ENCODE measurements around the gene TXNL4A. TPM values are rescaled to one million over a fixed set of nuclear protein-coding genes. Genes with fewer than 3 reads are reported as not detected.

TXNL4A gene
- total RNA-seq, 4 donors from 2014 or later, result 14.0 to 44.5 (median 19.4) TPM

DNA sequence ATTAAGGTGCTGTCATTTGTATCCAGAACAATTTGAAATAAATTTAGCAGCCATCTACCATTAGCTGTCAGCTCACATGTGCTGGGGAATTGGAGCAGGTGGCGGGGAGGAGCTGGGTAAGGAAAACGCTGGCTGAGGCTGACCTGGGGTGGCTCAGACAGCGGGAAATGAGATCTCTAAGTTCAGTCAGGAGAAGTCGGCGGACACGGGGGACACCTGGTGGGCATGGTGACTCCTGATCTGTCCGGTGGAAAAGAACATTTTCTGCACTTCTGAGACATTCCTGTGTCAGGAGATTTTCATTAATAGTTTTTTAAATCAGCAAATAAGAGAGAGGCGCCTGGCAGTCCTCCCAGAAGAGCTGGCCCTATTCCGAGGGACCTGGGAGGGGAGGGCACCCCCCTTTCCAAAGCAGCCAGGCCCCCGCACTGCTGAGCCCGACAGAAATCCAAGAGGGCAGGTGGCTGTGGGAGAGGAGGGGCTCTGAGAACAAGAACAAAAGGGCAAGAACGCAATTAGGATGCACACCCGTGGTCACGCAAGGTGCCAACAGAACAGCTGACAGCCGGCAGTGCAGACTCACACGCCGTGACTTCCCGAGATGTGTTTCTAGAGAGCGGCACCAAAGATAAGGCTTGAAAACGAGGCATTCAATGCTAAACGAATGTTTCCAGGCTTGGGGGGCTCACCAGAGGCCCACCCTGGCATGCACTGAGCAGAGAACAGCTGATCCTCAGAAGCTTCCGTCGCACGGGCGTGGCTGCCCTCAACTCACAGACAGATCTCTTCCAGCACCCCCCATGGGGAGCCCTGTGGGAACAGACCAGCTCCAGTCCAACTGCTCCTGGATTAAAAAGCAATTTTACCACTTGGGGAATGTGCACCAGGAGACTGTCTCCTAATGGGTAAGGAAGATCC is 63.3 kb downstream of the TXNL4A start:
- Histone ChIP-seq H3K36me3 (peaks cover 0 to 31% (median 0%) of the 10 kb centered on the region in 3 donors), H3K4me3 (no peak overlapping the region), H3K9me3 (peaks cover 0 to 11% (median 4%) of the 10 kb centered on the region in 4 donors), H3K4me1 (no peaks in the 10 kb centered on the region), H3K27ac (no peak overlapping the region), H3K27me3 (no peaks in the 10 kb centered on the region)
- DNase-seq, result peak in 2 of 3 donors; percentile 26 to 30
- TF ChIP-seq POLR2A (IDR thresholded peaks at IDR 0.05) (no peak), CTCF (IDR thresholded peaks at IDR 0.05) (no peak)

DNA sequence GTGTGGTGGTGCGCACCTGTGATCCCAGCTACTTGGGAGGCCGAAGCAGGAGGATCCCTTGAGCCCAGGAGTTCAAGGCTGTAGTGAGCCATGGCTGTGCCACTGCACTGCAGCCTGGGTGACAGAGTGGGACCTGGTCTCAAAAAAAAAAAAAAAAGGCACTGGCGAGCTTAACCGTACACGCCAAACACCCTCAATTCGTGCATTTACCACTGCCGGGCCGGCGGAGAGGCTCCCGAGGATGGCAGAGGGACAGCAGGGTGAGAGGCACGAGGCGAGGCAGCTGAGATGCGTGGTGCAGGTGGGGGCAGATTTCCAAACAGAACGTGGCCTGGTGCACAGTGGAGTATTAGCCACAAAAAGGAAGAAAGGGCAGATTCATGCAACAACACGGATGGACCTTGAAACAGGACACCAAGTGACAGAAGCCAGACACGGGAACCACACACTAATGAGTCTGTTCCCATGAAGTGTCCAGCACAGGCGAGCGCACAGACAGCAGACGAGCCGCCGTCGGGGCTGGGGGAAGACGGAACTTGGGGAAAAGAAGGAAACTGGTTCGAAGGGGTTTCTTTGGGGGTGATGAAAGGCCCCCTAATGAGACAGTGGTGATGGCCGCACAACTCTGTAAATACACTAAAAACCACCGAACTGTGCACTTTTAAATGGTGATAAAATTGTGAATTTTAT is 64.3 kb downstream of the TXNL4A start:
- TF ChIP-seq CTCF (IDR thresholded peaks at IDR 0.05), result no peak
- no peak for TF ChIP-seq POLR2A (IDR thresholded peaks at IDR 0.05)
- peak in 2 of 3 donors; percentile 26 to 36 for DNase-seq
- H3K27ac ChIP-seq, result no peak overlapping the region

DNA sequence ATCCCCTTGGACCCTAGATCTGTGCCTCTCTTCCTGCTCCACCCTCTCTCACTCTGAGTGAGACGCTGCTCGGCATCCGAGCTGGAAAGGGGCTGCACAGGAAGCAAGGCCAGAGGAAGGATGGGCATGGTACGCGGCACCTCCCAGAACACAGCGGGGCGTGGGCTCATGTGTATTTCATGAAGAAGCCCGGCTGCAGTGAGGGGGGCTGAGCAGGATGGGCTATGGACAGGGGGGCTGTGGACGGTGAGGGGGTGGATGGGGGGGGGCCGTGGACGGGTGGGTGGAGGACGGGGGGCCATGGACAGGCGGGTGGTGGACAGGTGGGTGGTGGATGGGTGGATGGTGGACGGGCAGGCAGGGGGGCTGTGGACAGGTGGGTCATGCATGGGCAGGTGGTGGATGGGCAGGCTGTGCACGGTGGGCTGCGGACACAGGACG is 65.4 kb downstream of the TXNL4A start:
- no peak for TF ChIP-seq CTCF (IDR thresholded peaks at IDR 0.05)
- no peak for TF ChIP-seq POLR2A (IDR thresholded peaks at IDR 0.05)
- peak in 2 of 3 donors; percentile 28 to 31 for DNase-seq

More for the DNA sequence above, 64.3 kb downstream of the TXNL4A start:
- Histone ChIP-seq H3K4me3 (no peak overlapping the region), H3K27me3 (no peaks in the 10 kb centered on the region), H3K9me3 (peaks cover 0 to 7% (median 2%) of the 10 kb centered on the region in 4 donors), H3K4me1 (no peaks in the 10 kb centered on the region), H3K36me3 (peaks cover 0 to 26% (median 0%) of the 10 kb centered on the region in 3 donors)

DNA sequence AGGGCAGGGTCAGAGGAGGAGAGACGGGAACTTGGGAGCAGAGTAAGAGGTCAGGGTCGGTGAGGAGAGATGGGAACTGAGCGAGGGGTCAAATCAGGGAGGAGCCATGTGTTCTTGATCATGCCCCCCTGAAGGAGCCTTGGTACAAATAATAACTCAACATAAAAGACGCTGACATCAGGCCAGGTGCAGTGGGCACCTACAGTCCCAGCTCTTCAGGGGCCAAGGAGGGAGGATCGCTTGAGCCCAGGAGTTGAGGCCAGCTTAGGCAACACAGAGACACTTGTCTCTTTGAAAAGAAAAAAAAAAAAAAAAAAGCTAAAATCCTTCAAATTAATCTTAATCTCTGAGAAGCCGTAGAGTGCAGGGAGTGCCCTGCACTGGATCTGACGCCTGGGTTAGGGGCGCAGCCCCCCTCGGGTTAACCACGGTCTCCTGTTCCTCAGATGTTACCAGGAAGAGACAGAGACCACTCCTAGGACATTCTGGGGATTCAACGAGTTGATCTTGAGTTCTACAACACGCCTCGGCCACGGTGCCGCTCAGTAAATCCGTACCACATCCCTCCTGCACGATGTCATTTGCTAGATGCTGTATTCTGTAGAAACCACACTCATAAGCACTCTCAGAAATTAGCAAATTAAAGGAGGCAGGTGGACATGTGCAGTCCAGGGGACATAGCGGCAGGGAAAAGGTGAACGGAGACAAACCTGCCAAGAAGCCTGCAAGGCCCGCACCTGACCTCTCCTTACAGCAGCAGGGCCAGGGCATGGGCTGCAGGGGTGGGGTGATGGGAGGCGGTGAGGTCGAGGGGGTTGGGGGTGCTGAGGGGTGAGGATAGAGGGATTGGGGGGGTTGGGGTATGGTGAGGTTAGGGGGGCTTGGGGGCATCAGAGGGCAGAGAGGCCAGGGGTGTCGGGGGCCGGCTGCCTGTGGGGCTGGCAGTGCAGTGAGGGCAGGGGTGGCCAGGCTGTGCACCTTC is 66.1 kb downstream of the TXNL4A start:
- DNase-seq, result peak in 1 of 3 donors; percentile 21

More for the DNA sequence above, 65.4 kb downstream of the TXNL4A start:
- H3K4me3 ChIP-seq, result no peak overlapping the region
- H3K27me3 ChIP-seq, result no peaks in the 10 kb centered on the region
- H3K4me1 ChIP-seq, result no peaks in the 10 kb centered on the region
- peaks cover 0 to 25% (median 0%) of the 10 kb centered on the region in 3 donors for H3K36me3 ChIP-seq
- H3K27ac ChIP-seq, result no peak overlapping the region
- H3K9me3 ChIP-seq, result no peaks in the 10 kb centered on the region

More for the DNA sequence above, 66.1 kb downstream of the TXNL4A start:
- Histone ChIP-seq H3K27me3 (no peaks in the 10 kb centered on the region), H3K9me3 (no peaks in the 10 kb centered on the region), H3K4me3 (no peak overlapping the region), H3K4me1 (no peaks in the 10 kb centered on the region), H3K27ac (no peak overlapping the region), H3K36me3 (peaks cover 0 to 23% (median 0%) of the 10 kb centered on the region in 3 donors)
- TF ChIP-seq CTCF (IDR thresholded peaks at IDR 0.05), result no peak
- TF ChIP-seq POLR2A (IDR thresholded peaks at IDR 0.05), result no peak

Other genes starting within 250 kb of the TXNL4A start
- gene KCNG2, start 190.6 kb downstream of the TXNL4A start, total RNA-seq, result 1 to 10 TPM in 3 of 4 donors, not detected in 1; 2.3 to 3.8 (median 3.2) TPM
- gene SLC66A2, start 36.9 kb downstream of the TXNL4A start, total RNA-seq, result 10 to 100 TPM; 28.0 to 41.4 (median 34.9) TPM
- 10 to 100 TPM; 14.9 to 64.9 (median 47.8) TPM for gene HSBP1L1, start 23.9 kb downstream of the TXNL4A start, total RNA-seq
- 10 to 100 TPM in 2 of 4 donors, 1 to 10 TPM in 2; 2.5 to 20.8 (median 13.6) TPM for gene RBFA, start 45.9 kb upstream of the TXNL4A start, total RNA-seq
- 10 to 100 TPM; 18.9 to 26.7 (median 24.0) TPM for gene ADNP2, start 120.7 kb upstream of the TXNL4A start, total RNA-seq